ENCODE measurements around the gene RSPO4.

- TF ChIP-seq POLR2A (IDR thresholded peaks at IDR 0.05; ENCODE audit: low read length), result no peak
- no peak for TF ChIP-seq GATA1 (IDR thresholded peaks at IDR 0.05; ENCODE audit: low read depth, low read length)
Measured at GRCh38 chr20:917416-917815, 84.7 kb downstream of the RSPO4 start.
